GM19463 (cell line): ENCODE data around the gene ESPL1.
"Not testable (repeated sequence)": the region's sequence is repeated elsewhere in the genome, so short reads cannot be mapped to it uniquely, and the experiment has no call there.

ENCODE experiments used
- ATAC-seq: cut with Tn5 transposase; IDR thresholded peaks from one replicate; pipeline ENCODE4 v1.9.1; 2021; ENCODE audit warnings: mild to moderate bottlenecking, moderate library complexity; ENCODE audit not compliant: unreplicated experiment

Gene ESPL1

GRCh38 chr12:53297106-53297505, 29.0 kb downstream of the ESPL1 start:
- ATAC-seq = not testable (repeated sequence)

DNA sequence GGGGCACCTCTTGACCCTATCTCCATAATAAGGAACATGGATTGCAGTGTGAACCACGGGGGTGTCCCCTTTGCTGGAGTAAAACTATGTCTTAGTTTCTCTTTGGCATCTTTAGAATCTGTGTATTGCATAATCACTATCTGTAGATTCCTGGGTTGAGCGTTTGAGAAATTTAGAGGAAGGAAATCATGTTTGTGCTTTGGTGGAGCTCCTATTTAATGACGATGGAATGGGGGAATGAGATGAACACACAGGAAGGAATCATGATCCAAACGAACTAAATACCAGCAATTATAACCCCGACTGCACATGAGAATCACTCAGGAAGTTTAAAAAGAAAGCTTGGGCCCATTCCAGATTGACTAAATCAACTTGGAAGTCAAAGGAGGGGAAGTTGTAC, 30.1 kb downstream of the ESPL1 start:
- no peak for ATAC-seq

GRCh38 chr12:53299101-53299453, 31.0 kb downstream of the ESPL1 start:
- no peak for ATAC-seq

DNA sequence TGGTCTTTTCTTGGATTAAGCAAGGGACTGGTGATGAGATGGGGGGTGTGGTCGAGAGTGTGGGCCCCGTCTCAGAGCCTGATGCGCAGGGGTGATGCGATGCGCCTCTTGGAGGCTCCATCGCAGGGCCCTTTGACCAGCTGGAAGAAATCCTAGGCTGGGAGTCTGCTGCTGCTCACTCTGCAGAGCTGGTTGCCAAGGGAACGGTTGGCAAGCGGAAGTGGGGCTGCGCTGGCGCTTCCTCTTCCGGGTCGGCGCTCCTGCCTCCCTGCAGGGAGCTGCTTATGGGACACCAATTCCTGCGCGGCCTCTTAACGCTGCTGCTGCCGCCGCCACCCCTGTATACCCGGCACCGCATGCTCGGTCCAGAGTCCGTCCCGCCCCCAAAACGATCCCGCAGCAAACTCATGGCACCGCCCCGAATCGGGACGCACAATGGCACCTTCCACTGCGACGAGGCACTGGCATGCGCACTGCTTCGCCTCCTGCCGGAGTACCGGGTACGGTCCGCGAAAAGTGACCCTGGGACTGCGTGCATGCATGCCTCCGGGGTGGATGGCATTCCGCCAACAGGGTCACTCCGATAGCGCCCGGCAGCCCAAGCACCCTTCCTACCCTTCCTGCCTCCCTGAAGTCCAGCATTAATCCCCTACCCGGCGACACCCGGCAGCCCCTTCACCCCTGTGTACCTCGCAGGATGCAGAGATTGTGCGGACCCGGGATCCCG, 31.5 kb downstream of the ESPL1 start, which contains the start of gene MYG1:
Gene MYG1, plus strand, starts transcription at position 242 of the 727 bp plus-strand sequence. Its CDS starts 43 bp downstream, at position 285.
- peak; percentile 80 for ATAC-seq

- ATAC-seq = no peak
Observed at GRCh38 chr12:53300187-53300586, 32.1 kb downstream of the ESPL1 start.

DNA sequence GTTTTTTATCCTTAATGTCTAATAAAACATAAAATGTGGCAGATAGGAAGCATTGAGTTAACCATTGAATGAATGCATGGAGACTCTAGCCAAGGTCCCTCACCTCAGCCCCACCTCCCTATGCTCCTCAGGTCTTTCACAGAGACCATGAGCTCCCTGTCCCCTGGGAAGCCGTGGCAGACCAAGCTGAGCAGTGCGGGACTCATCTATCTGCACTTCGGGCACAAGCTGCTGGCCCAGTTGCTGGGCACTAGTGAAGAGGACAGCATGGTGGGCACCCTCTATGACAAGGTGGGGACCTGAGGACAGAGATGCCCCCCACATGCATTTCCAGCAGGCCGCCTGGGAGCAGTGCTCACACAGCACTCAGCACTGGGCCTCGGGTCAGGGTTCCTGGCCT, 34.8 kb downstream of the ESPL1 start:
- ATAC-seq = no peak

DNA sequence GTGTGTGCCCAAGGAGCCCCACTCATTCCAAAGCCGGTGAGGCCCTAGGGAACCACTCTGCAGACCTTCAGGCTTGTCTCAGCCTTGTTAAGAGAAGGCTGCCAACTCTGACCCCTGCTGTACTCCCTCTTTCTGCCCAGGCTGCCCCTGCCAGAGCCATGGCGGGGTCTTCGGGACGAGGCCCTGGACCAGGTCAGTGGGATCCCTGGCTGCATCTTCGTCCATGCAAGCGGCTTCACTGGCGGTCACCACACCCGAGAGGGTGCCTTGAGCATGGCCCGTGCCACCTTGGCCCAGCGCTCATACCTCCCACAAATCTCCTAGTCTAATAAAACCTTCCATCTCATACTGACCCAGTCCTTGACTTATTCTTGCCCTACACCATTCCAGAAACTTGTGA, 38.7 kb downstream of the ESPL1 start:
- ATAC-seq = no peak

- ATAC-seq = no peak
Observed at GRCh38 chr12:53308276-53308675, 40.2 kb downstream of the ESPL1 start.

- ATAC-seq = no peak
Observed at GRCh38 chr12:53313996-53314395, 45.9 kb downstream of the ESPL1 start.

DNA sequence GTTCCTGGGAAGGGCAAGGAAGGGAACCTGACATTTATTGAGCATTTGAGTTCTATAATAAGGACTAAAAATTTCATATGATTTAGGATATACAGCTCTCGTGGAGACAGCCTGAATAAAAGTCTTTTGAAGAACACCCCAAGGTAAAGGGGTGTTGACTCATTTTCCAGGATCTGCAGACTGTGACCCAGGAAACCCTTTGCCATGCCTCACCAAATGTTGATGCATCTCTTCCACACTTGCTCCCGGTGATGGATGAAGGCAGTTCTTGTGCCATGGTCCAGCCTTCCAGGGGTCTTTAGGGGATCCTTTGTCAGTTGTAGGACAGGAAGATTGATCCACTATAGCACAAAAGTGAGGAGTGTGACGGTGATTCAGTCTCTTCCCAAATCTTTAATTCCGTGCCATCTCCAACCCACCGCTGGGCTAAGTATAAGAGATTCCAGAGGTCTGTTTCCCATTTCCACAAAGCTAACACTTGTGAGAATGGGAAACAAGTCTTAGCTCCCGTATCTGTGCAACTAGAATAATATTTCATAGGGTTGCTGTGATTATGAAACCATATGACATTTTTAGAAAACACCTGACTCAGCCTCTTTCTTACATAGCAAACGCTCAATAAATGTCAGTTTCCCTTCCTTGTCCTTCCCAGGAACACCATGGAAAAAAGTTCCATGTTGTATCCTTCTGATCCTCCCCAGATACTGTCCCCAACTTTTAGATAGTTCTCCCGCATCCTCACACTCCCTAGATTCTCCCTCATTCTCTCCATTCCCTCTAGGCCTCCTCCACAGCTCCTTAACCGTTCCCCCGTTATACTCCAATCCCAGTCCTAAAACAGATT, 52.5 kb downstream of the ESPL1 start:
- ATAC-seq = no peak

GRCh38 chr12:53324113-53324778, 56.1 kb downstream of the ESPL1 start:
- ATAC-seq = peak; percentile 26

DNA sequence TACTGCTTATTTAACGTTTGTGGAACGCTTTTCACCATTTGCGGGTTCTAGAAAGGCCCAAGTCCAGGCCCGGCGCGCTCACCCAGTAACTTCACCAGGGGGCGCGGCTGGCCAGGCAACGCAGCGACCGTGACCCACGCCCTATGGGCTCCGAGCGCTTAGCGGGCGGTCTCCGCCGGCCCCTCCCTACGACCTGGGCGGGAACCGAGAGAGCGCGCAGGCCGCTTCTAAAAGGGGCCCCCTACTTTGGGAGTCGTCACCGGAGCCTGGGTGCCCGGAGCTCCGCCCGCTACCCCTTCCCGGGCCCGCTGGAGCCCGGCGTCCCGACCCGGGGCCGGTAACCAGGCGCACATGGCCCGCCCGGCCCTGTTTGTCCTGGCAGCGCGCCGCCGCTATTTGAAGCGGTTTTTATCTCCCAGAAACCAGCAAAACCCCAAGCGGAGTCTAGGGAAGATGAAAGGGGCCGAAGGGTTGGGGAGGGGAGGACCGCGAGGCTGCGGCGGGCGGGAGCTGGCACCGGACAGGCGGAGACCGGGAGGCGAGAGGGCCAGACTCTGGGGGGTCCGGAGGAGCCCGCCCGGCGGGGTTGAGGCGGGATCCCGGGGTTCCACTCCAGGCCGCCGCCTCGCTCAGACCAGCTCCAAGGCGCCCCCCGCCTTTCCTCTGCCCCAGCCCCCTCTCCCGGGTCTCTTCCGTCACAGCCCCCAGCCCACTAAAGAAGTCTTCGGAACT, 56.8 kb downstream of the ESPL1 start:
- peak; percentile 59 for ATAC-seq

- no peak for ATAC-seq
Observed at GRCh38 chr12:53325511-53326061, 57.5 kb downstream of the ESPL1 start.

- ATAC-seq = no peak
Observed at GRCh38 chr12:53326460-53327185, 58.5 kb downstream of the ESPL1 start.

GRCh38 chr12:53327435-53328042, 59.4 kb downstream of the ESPL1 start:
- no peak for ATAC-seq

GRCh38 chr12:53328043-53328435, 59.9 kb downstream of the ESPL1 start:
- no peak for ATAC-seq

DNA sequence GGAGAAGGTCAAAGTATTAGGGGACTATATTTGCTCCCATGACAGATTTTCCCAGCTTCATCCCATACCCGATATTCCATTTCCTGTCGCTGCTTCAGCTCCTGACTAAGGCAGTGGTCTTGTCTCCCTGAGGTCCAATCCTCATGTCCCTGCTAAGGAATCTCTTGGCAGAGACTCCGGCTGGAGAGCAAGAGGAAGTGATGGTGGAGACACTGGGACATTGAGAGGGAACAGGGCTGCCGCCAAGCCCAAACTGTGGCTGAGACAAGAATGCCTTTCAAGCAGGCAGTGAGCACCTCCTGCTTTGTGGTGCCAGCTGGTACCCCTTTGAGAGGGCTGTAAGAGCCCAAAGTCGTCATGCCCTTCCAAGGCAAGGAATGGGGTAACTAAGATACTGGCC, 62.6 kb downstream of the ESPL1 start:
- no peak for ATAC-seq

- not testable (repeated sequence) for ATAC-seq
Observed at GRCh38 chr12:53332339-53332738, 64.2 kb downstream of the ESPL1 start.

GRCh38 chr12:53332744-53333143, 64.6 kb downstream of the ESPL1 start:
- ATAC-seq = no peak

GRCh38 chr12:53333289-53333688, 65.2 kb downstream of the ESPL1 start:
- no peak for ATAC-seq
